Mesodermal cell (in vitro differentiated cells): Measurements from ENCODE around the gene SPNS2.

Source experiments
- H3K27ac ChIP-seq: 2 replicates; pipeline ENCODE4 v1.7.0; 2013; ENCODE audit warnings: mild to moderate bottlenecking, low read depth, low read length, moderate library complexity; ENCODE audit not compliant: severe bottlenecking
- H3K36me3 ChIP-seq: 2 replicates; pipeline ENCODE4 v1.7.1; 2013; ENCODE audit warnings: mild to moderate bottlenecking, low read length, moderate library complexity; ENCODE audit not compliant: control insufficient read depth, insufficient read depth
- H3K4me1 ChIP-seq: one replicate; pipeline ENCODE4 v1.7.1; 2013; ENCODE audit warnings: mild to moderate bottlenecking, low read length; ENCODE audit not compliant: insufficient read depth, control insufficient read depth, poor library complexity, severe bottlenecking
- H3K4me3 ChIP-seq: 2 replicates; pipeline ENCODE4 v1.7.0; 2013; ENCODE audit warnings: low read length, control low read depth, mild to moderate bottlenecking; ENCODE audit not compliant: insufficient read depth, poor library complexity, severe bottlenecking; ENCODE audit errors: extremely low read depth
- H3K9me3 ChIP-seq: 2 replicates; pipeline ENCODE4 v1.7.1; 2013; ENCODE audit warnings: mild to moderate bottlenecking, low read length, moderate library complexity; ENCODE audit not compliant: control insufficient read depth
- WGBS, 2 experiments: methylation state at CpG; one replicate each; pipeline ENCODE4 v1.1.5; 2013; ENCODE audit warnings: missing lambda C conversion rate in 2 of 2; ENCODE audit not compliant: insufficient coverage in 2 of 2; 5-methylcytosine and 5-hydroxymethylcytosine counted together

SPNS2 gene

GRCh38 chr17:4547118-4547906, 48.6 kb downstream of the SPNS2 start:
- H3K36me3 ChIP-seq: peaks cover 85% of the 10 kb centered on the region
- H3K9me3 ChIP-seq: no peaks in the 10 kb centered on the region
- no peak overlapping the region for H3K27ac ChIP-seq
- WGBS, 2 experiments: 87 to 93% methylated on average over 15 to 17 of the region's 17 CpGs
- peaks cover 16% of the 10 kb centered on the region for H3K4me1 ChIP-seq
- no peak overlapping the region for H3K4me3 ChIP-seq

GRCh38 chr17:4548061-4548461, 49.4 kb downstream of the SPNS2 start:
- Histone ChIP-seq H3K27ac (no peak overlapping the region), H3K9me3 (no peaks in the 10 kb centered on the region), H3K36me3 (peaks cover 85% of the 10 kb centered on the region), H3K4me3 (no peak overlapping the region), H3K4me1 (peaks cover 16% of the 10 kb centered on the region)
- 93 to 94% methylated on average over 18 of the region's 18 CpGs for WGBS, 2 experiments

GRCh38 chr17:4548721-4549531, 50.2 kb downstream of the SPNS2 start:
- Histone ChIP-seq H3K9me3 (no peaks in the 10 kb centered on the region), H3K4me3 (no peak overlapping the region), H3K36me3 (peaks cover 85% of the 10 kb centered on the region), H3K4me1 (peaks cover 18% of the 10 kb centered on the region), H3K27ac (no peak overlapping the region)
- WGBS, 2 experiments: 89 to 93% methylated on average over 21 to 22 of the region's 24 CpGs

GRCh38 chr17:4549781-4550533, 51.3 kb downstream of the SPNS2 start:
- H3K4me3 ChIP-seq: no peak overlapping the region
- peaks cover 22% of the 10 kb centered on the region for H3K4me1 ChIP-seq
- H3K27ac ChIP-seq: no peak overlapping the region
- 96 to 97% methylated on average over 25 of the region's 25 CpGs for WGBS, 2 experiments
- no peaks in the 10 kb centered on the region for H3K9me3 ChIP-seq
- H3K36me3 ChIP-seq: peaks cover 81% of the 10 kb centered on the region

- Histone ChIP-seq H3K4me1 (peaks cover 22% of the 10 kb centered on the region), H3K4me3 (no peak overlapping the region), H3K9me3 (no peaks in the 10 kb centered on the region), H3K36me3 (peaks cover 75% of the 10 kb centered on the region), H3K27ac (no peak overlapping the region)
- 97% methylated on average over 16 of the region's 16 CpGs for WGBS, 2 experiments
Observed at GRCh38 chr17:4550534-4551039, 51.9 kb downstream of the SPNS2 start.

- Histone ChIP-seq H3K27ac (no peak overlapping the region), H3K9me3 (no peaks in the 10 kb centered on the region), H3K4me1 (peaks cover 22% of the 10 kb centered on the region), H3K4me3 (no peak overlapping the region), H3K36me3 (peaks cover 71% of the 10 kb centered on the region)
- WGBS, 2 experiments: 90 to 98% methylated on average over 7 of the region's 8 CpGs
Observed at GRCh38 chr17:4551141-4551540, 52.5 kb downstream of the SPNS2 start.

GRCh38 chr17:4551796-4552525, 53.3 kb downstream of the SPNS2 start:
- 92 to 93% methylated on average over 23 of the region's 27 CpGs for whole genome bisulfite sequencing, 2 experiments
- no peak overlapping the region for H3K27ac ChIP-seq
- H3K9me3 ChIP-seq: no peaks in the 10 kb centered on the region
- peaks cover 63% of the 10 kb centered on the region for H3K36me3 ChIP-seq
- no peak overlapping the region for H3K4me3 ChIP-seq
- peaks cover 22% of the 10 kb centered on the region for H3K4me1 ChIP-seq

GRCh38 chr17:4553669-4554068, 55.0 kb downstream of the SPNS2 start:
- H3K27ac ChIP-seq: no peak overlapping the region
- peaks cover 22% of the 10 kb centered on the region for H3K4me1 ChIP-seq
- H3K36me3 ChIP-seq: peaks cover 48% of the 10 kb centered on the region
- 89 to 92% methylated on average over 7 of the region's 9 CpGs for WGBS, 2 experiments
- H3K9me3 ChIP-seq: no peaks in the 10 kb centered on the region
- peak overlapping the region; percentile 80 for H3K4me3 ChIP-seq

GRCh38 chr17:4554441-4554996, 55.8 kb downstream of the SPNS2 start:
- peak overlapping the region; percentile 80 for H3K4me3 ChIP-seq
- 12 to 13% methylated on average over 16 to 18 of the region's 18 CpGs for WGBS, 2 experiments
- no peaks in the 10 kb centered on the region for H3K9me3 ChIP-seq
- peaks cover 41% of the 10 kb centered on the region for H3K36me3 ChIP-seq
- H3K27ac ChIP-seq: peak overlapping the region; percentile 84
- peaks cover 13% of the 10 kb centered on the region for H3K4me1 ChIP-seq
